ENCODE data around the gene CMBL. TPM values are rescaled to one million over a fixed set of nuclear protein-coding genes. Genes with fewer than 3 reads are reported as not detected.

CMBL gene
- total RNA-seq, 1 donor from 2014 or later, result 11.3 TPM

- H3F3A ChIP-seq (ENCODE audit: low read depth), result peaks cover 11% of the 10 kb centered on the region
- H3K27ac ChIP-seq, result no peak overlapping the region
- peaks cover 22% of the 10 kb centered on the region for H3K27me3 ChIP-seq
- Mint-ChIP-seq H3K27me3 (ENCODE audit: insufficient read depth, low read depth) (peaks cover 13% of the 10 kb centered on the region), H3K36me3 (peaks cover 8% of the 10 kb centered on the region), H3K4me3 (peak overlapping the region; percentile 34), H3K4me1 (peaks cover 24% of the 10 kb centered on the region), H3K27ac (no peak overlapping the region), H3K9me3 (no peaks in the 10 kb centered on the region)
- no peaks in the 10 kb centered on the region for H3K36me3 ChIP-seq
- H3K79me2 ChIP-seq (ENCODE audit: low read depth), result no peaks in the 10 kb centered on the region
- no peak for DNase-seq (ENCODE audit: low spot score)
- H3K4me1 ChIP-seq, result peaks cover 15% of the 10 kb centered on the region
- TF ChIP-seq EZH2 (IDR thresholded peaks at IDR 0.05) (no peak), EZH2phosphoT487 (IDR thresholded peaks at IDR 0.05) (no peak), CTCF (IDR thresholded peaks at IDR 0.05) (no peak)
- peak overlapping the region; percentile 94 for H3K4me2 ChIP-seq
- no peaks in the 10 kb centered on the region for H3K9me3 ChIP-seq (ENCODE audit: low read depth)
- H4K20me1 ChIP-seq (ENCODE audit: low read depth), result no peaks in the 10 kb centered on the region
- no peak overlapping the region for H3K9ac ChIP-seq
- H2AFZ ChIP-seq (replicated peaks), result no peak overlapping the region
- peak overlapping the region; percentile 71 for H3K4me3 ChIP-seq
Measured at GRCh38 chr5:10306114-10306513, 1.6 kb downstream of the CMBL start.

GRCh38 chr5:10304932-10305331 lies 2.8 kb downstream of the CMBL start:
- no peaks in the 10 kb centered on the region for H3K36me3 ChIP-seq
- TF ChIP-seq EZH2 (IDR thresholded peaks at IDR 0.05) (no peak), EZH2phosphoT487 (IDR thresholded peaks at IDR 0.05) (no peak), CTCF (IDR thresholded peaks at IDR 0.05) (no peak)
- Mint-ChIP-seq H3K27ac (no peak overlapping the region), H3K36me3 (peaks cover 9% of the 10 kb centered on the region), H3K4me1 (peaks cover 21% of the 10 kb centered on the region), H3K4me3 (peak overlapping the region; percentile 58), H3K9me3 (no peaks in the 10 kb centered on the region), H3K27me3 (ENCODE audit: insufficient read depth, low read depth) (peaks cover 11% of the 10 kb centered on the region)
- H4K20me1 ChIP-seq (ENCODE audit: low read depth), result no peaks in the 10 kb centered on the region
- H3K79me2 ChIP-seq (ENCODE audit: low read depth), result no peaks in the 10 kb centered on the region
- H3K9ac ChIP-seq, result no peak overlapping the region
- H3K9me3 ChIP-seq (ENCODE audit: low read depth), result no peaks in the 10 kb centered on the region
- peaks cover 15% of the 10 kb centered on the region for H3K4me1 ChIP-seq
- H2AFZ ChIP-seq (replicated peaks), result no peak overlapping the region
- peaks cover 11% of the 10 kb centered on the region for H3F3A ChIP-seq (ENCODE audit: low read depth)
- DNase-seq (ENCODE audit: low spot score), result no peak
- no peak overlapping the region for H3K4me3 ChIP-seq
- H3K27ac ChIP-seq, result no peak overlapping the region
- no peak overlapping the region for H3K4me2 ChIP-seq
- peaks cover 22% of the 10 kb centered on the region for H3K27me3 ChIP-seq

GRCh38 chr5:10303699-10304170 lies 4.0 kb downstream of the CMBL start:
- H3K9ac ChIP-seq, result no peak overlapping the region
- TF ChIP-seq CTCF (IDR thresholded peaks at IDR 0.05), result no peak
- TF ChIP-seq EZH2phosphoT487 (IDR thresholded peaks at IDR 0.05), result no peak
- no peak for TF ChIP-seq EZH2 (IDR thresholded peaks at IDR 0.05)
- no peak overlapping the region for H3K27ac ChIP-seq
- H3K27me3 Mint-ChIP-seq (ENCODE audit: insufficient read depth, low read depth), result peaks cover 11% of the 10 kb centered on the region
- no peak overlapping the region for H2AFZ ChIP-seq (replicated peaks)
- no peak overlapping the region for H3K4me2 ChIP-seq
- no peaks in the 10 kb centered on the region for H3K36me3 ChIP-seq
- H4K20me1 ChIP-seq (ENCODE audit: low read depth), result no peaks in the 10 kb centered on the region
- no peak overlapping the region for H3K27ac Mint-ChIP-seq
- no peak overlapping the region for H3K4me3 Mint-ChIP-seq
- no peak for DNase-seq (ENCODE audit: low spot score)
- H3K4me1 Mint-ChIP-seq, result peaks cover 21% of the 10 kb centered on the region
- H3K4me1 ChIP-seq, result peaks cover 15% of the 10 kb centered on the region
- H3F3A ChIP-seq (ENCODE audit: low read depth), result peaks cover 9% of the 10 kb centered on the region
- H3K27me3 ChIP-seq, result peaks cover 22% of the 10 kb centered on the region
- H3K4me3 ChIP-seq, result no peak overlapping the region
- H3K36me3 Mint-ChIP-seq, result peaks cover 11% of the 10 kb centered on the region
- H3K79me2 ChIP-seq (ENCODE audit: low read depth), result no peaks in the 10 kb centered on the region
- no peaks in the 10 kb centered on the region for H3K9me3 ChIP-seq (ENCODE audit: low read depth)
- no peaks in the 10 kb centered on the region for H3K9me3 Mint-ChIP-seq

Data from neural progenitor cell (in vitro differentiated cells).